ELF-1 (cell line): Measurements from ENCODE around the gene PNPLA2.

Source experiments
- DNase-seq: peaks from one replicate; pipeline ENCODE4 v3.0.0-alpha.2; 2016; ENCODE audit warnings: low read depth, low spot score

PNPLA2 gene

GRCh38 chr11:830295-831117 lies 11.8 kb downstream of the PNPLA2 start:
- DNase-seq: peak; percentile 90

GRCh38 chr11:831118-831864 lies 12.6 kb downstream of the PNPLA2 start:
- peak; percentile 37 for DNase-seq

- DNase-seq: no peak
Measured at GRCh38 chr11:831961-832528, 13.3 kb downstream of the PNPLA2 start.

GRCh38 chr11:832529-833113 lies 13.9 kb downstream of the PNPLA2 start, which contains the start of gene CD151:
TSS of gene CD151 (plus strand) at chr11:832952. CDS start at chr11:836070, 3,118 bp downstream.
- peak; percentile 81 for DNase-seq

GRCh38 chr11:833114-833791 lies 14.5 kb downstream of the PNPLA2 start:
- peak; percentile 63 for DNase-seq

GRCh38 chr11:833849-834311 lies 15.2 kb downstream of the PNPLA2 start:
- DNase-seq: no peak

GRCh38 chr11:834371-835316 lies 15.9 kb downstream of the PNPLA2 start:
- DNase-seq: no peak

GRCh38 chr11:836274-836673 lies 17.6 kb downstream of the PNPLA2 start:
- DNase-seq: no peak

- DNase-seq: no peak
Measured at GRCh38 chr11:836700-837099, 18.0 kb downstream of the PNPLA2 start.

GRCh38 chr11:837189-837989 lies 18.7 kb downstream of the PNPLA2 start:
- DNase-seq: no peak

GRCh38 chr11:837990-838307 lies 19.2 kb downstream of the PNPLA2 start:
- no peak for DNase-seq

- peak; percentile 69 for DNase-seq
Measured at GRCh38 chr11:838441-839279, 19.9 kb downstream of the PNPLA2 start.

GRCh38 chr11:839280-839623 lies 20.5 kb downstream of the PNPLA2 start:
- no peak for DNase-seq

- no peak for DNase-seq
Measured at GRCh38 chr11:839875-840617, 21.3 kb downstream of the PNPLA2 start.

- peak; percentile 35 for DNase-seq
Measured at GRCh38 chr11:841981-842369, 23.3 kb downstream of the PNPLA2 start.

- peak; percentile 91 for DNase-seq
Measured at GRCh38 chr11:842370-843002, 23.8 kb downstream of the PNPLA2 start, which contains the start of the genes POLR2L and TSPAN4. TSS of gene POLR2L (minus strand) at chr11:842529. CDS start at chr11:842508, 21 bp downstream. TSS of gene TSPAN4 (plus strand) at chr11:842852. CDS start at chr11:850305, 7,453 bp downstream.

- no peak for DNase-seq
Measured at GRCh38 chr11:843086-843734, 24.5 kb downstream of the PNPLA2 start.
